Endothelial cell of umbilical vein (primary cell): ENCODE results near the gene VPS37D. TPM values are rescaled to one million over a fixed set of nuclear protein-coding genes. Genes with fewer than 3 reads are reported as not detected.

Source experiments
- BruUV-seq: library from RNA; stranded (reverse); fragments of 400-500 nt; replicated peaks from 2 replicates; lab custom pipeline; 2021; lab: Mats Ljungman, UMichigan
- CTCF ChIA-PET: fragments of 300-600, 350-600 bp; sonication (Branson Sonifier 250); formaldehyde crosslinking; loops from one replicate; lab custom pipeline; 2021; ENCODE audit warnings: antibody characterized with exemption, inconsistent platforms; lab: Charles Lee
- POLR2A ChIA-PET: fragments of 300-600, 350-600 bp; sonication (Branson Sonifier 250); formaldehyde crosslinking; loops from one replicate; lab custom pipeline; 2021; ENCODE audit warnings: antibody characterized with exemption, inconsistent platforms; lab: Charles Lee
- DNase-seq: peaks from one replicate; pipeline ENCODE4 v3.0.0-alpha.2; 2011; ENCODE audit warnings: low read depth, low spot score
- FAIRE-seq: peaks from 2 replicates; lab custom pipeline; 2011; peaks lifted over from hg19 to GRCh38; lab: Jason Lieb, UNC
- H2AFZ ChIP-seq: 2 replicates; pipeline ENCODE4 v1.6.0; 2012; ENCODE audit warnings: low read depth, low read length, control low read depth, inconsistent platforms
- H3K27ac ChIP-seq: 2 replicates; pipeline ENCODE4 v1.5.1; 2011; ENCODE audit warnings: low read depth, mild to moderate bottlenecking, control low read depth, low read length, moderate library complexity; ENCODE audit not compliant: insufficient read depth
- H3K27me3 ChIP-seq, 2 experiments: 2 replicates each; pipeline versions ENCODE4 v1.6.0 to v1.6.1; 2011; ENCODE audit warnings: low read length in 2 of 2, mixed read lengths in 1 of 2; ENCODE audit not compliant: control insufficient read depth in 2 of 2, insufficient read depth in 2 of 2
- H3K36me3 ChIP-seq, 2 experiments: 2 replicates in 1 of 2; 3 replicates in 1 of 2; pipeline ENCODE4 v1.5.1; 2011; ENCODE audit warnings: low read length in 2 of 2, mild to moderate bottlenecking in 1 of 2, moderate library complexity in 1 of 2; ENCODE audit not compliant: control insufficient read depth in 2 of 2, insufficient read depth in 2 of 2; ENCODE audit errors: extremely low read depth in 1 of 2
- H3K4me1 ChIP-seq: 3 replicates; pipeline ENCODE4 v1.5.1; 2011; ENCODE audit warnings: mild to moderate bottlenecking, low read length; ENCODE audit not compliant: control insufficient read depth, insufficient read depth; ENCODE audit errors: extremely low read depth
- H3K4me2 ChIP-seq: 2 replicates; pipeline ENCODE4 v1.6.1; 2011; ENCODE audit warnings: low read length, control low read depth, mixed read lengths; ENCODE audit not compliant: insufficient read depth
- H3K4me3 ChIP-seq, 3 experiments: fragments of 200-600 bp in 1 of 3; sonication (generic), shearing (Covaris generic) in 1 of 3; replicated peaks in 1 of 3; 2 replicates each; pipeline ENCODE4 v1.5.1; 2011 to 2016; ENCODE audit warnings: control low read depth in 3 of 3, low read length in 3 of 3, mild to moderate bottlenecking in 2 of 3, inconsistent platforms in 1 of 3, low read depth in 1 of 3, moderate library complexity in 1 of 3; ENCODE audit not compliant: insufficient read depth in 1 of 3
- H3K79me2 ChIP-seq: 2 replicates; pipeline ENCODE4 v1.6.0; 2012; ENCODE audit warnings: low read length, inconsistent platforms; ENCODE audit not compliant: control insufficient read depth, insufficient read depth
- H3K9ac ChIP-seq: replicated peaks from 2 replicates; pipeline ENCODE3; 2011; ENCODE audit warnings: low read length, control low read depth; ENCODE audit not compliant: insufficient read depth; ENCODE audit errors: extremely low read depth
- H3K9me1 ChIP-seq: replicated peaks from 3 replicates; pipeline ENCODE4 v1.6.0; 2011; ENCODE audit warnings: mild to moderate bottlenecking, low read length; ENCODE audit not compliant: control insufficient read depth, insufficient read depth; ENCODE audit errors: extremely low read depth
- H3K9me3 ChIP-seq: replicated peaks from 2 replicates; pipeline ENCODE4 v1.5.1; 2012; ENCODE audit warnings: low read length, inconsistent platforms; ENCODE audit not compliant: control insufficient read depth, insufficient read depth
- H4K20me1 ChIP-seq: replicated peaks from 2 replicates; pipeline ENCODE3; 2011; ENCODE audit warnings: mild to moderate bottlenecking, low read length; ENCODE audit not compliant: control insufficient read depth, insufficient read depth; ENCODE audit errors: extremely low read depth
- EZH2 ChIP-seq: IDR thresholded peaks from 2 replicates; pipeline ENCODE4 v1.6.1; 2012; ENCODE audit warnings: borderline replicate concordance, low read depth, mild to moderate bottlenecking, moderate library complexity, low read length, inconsistent platforms; ENCODE audit not compliant: severe bottlenecking
- FOS ChIP-seq: IDR thresholded peaks from 2 replicates; pipeline ENCODE4 v1.6.1; 2011; ENCODE audit warnings: mild to moderate bottlenecking, low read length, moderate library complexity, borderline replicate concordance; ENCODE audit not compliant: insufficient read depth
- GATA2 ChIP-seq: IDR thresholded peaks from 2 replicates; pipeline ENCODE4 v1.7.0; 2011; ENCODE audit warnings: low read depth, mild to moderate bottlenecking, moderate library complexity, mixed read lengths, low read length; ENCODE audit not compliant: insufficient read length, insufficient read depth
- JUN ChIP-seq: IDR thresholded peaks from 2 replicates; pipeline ENCODE4 v1.6.1; 2011; ENCODE audit warnings: borderline replicate concordance, low read depth; ENCODE audit not compliant: insufficient read length, insufficient read depth
- MYC ChIP-seq: IDR thresholded peaks from one replicate; pipeline ENCODE4 v1.6.1; 2011; ENCODE audit warnings: mild to moderate bottlenecking, low read depth, low read length
- POLR2A ChIP-seq: IDR thresholded peaks from 2 replicates; pipeline ENCODE4 v1.6.1; 2012; ENCODE audit warnings: low read depth, mild to moderate bottlenecking, control low read depth, low read length
- POLR2AphosphoS5 ChIP-seq: IDR thresholded peaks from 2 replicates; pipeline ENCODE4 v1.6.1; 2012; ENCODE audit warnings: low read depth, mild to moderate bottlenecking, control low read depth, low read length, moderate library complexity; ENCODE audit not compliant: insufficient read depth
- dilution Hi-C: fragments of 300-500 bp; cut with MboI; formaldehyde crosslinking; loops from one replicate; pipeline ENCODE4 v1.15.0; 2019; ENCODE audit warnings: low sequenced_read_pairs; ENCODE audit not compliant: extremely low pct_ligation_motif_present
- intact Hi-C: fragments of 100-400 bp; cut with micrococcal nuclease; formaldehyde crosslinking; loops from one replicate; pipeline ENCODE4 v1.10.0; 2022
- polyA plus RNA-seq, 4 experiments: library from polyadenylated mRNA; depleted of rRNA in 3 of 4; stranded (reverse) in 3 of 4; unstranded in 1 of 4; fragments of >200 nt; gene quantifications; 2 replicates each; pipeline versions ENCODE4 v1.2.1 to v1.2.3, GENCODE V29; 2011 to 2012; ENCODE audit warnings: missing spikeins in 1 of 4
- total RNA-seq: library from RNA; stranded (reverse); gene quantifications from 2 replicates; pipeline ENCODE4 v1.2.3, GENCODE V29; 2021
- TF ChIP-seq, protein P1 (sequence below), 2 donors: IDR thresholded peaks; 1 replicate in 1 of 2; 2 replicates in 1 of 2; pipeline ENCODE4 v1.5.1; 2011; ENCODE audit warnings: low read length in 2 of 2, mild to moderate bottlenecking in 2 of 2, moderate library complexity in 2 of 2, control low read depth in 1 of 2, inconsistent platforms in 1 of 2, low read depth in 1 of 2; ENCODE audit not compliant: insufficient read depth in 1 of 2; ENCODE audit errors: extremely low read depth in 1 of 2
- TF ChIP-seq, protein P2 (sequence below): IDR thresholded peaks from 2 replicates; pipeline ENCODE4 v1.6.1; 2011; ENCODE audit not compliant: insufficient read depth, insufficient read length

VPS37D gene
- total and polyA plus RNA-seq, 2 donors (not counting 3 experiments of a cell fraction or from before 2014, with no cell fraction given), result 2.0 to 2.1 TPM

DNA sequence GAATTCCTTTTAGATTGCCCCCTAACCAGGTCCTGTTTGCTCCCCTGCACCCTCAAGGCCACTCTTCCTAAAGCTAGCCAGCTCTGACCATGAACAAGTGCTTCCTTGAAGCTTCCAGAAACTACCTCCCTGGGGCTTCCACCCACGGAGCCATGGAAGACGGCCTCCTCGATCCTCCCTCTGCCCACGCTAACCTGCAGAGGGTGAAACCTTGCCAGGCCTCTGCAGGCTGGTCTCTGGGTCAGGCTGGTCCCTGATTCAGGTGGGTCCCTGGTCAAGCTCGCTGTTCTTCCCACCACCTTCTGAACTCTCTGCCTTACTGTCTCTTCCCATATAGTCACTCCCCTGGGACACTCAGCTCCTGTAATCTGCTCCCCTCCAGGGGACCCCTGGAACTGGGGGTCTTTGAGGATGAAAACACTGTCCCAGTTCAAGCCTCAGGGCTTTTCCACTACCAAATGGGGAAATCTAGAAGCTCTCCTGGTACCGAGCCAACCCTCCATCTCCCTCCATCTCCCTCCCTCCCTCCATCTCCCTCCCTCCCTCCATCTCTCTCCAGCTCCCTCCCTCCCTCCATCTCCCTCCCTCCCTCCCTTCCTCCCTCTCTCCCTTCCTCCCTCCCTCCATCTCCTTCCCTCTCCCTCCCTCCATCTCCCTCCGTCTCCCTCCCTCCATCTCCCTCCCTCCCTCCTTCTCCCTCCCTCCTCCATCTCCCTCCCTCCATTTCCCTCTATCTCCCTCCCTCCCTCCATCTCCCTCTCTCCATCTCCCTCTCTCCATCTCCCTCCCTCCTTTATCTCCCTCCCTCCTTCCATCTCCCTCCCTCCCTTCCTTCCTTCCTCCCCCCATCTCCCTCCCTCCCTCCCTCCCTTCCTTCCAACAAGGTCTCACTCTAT is 46.2 kb upstream of the VPS37D start:
- Histone ChIP-seq H3K9ac (no peak overlapping the region), H3K9me1 (no peaks in the 10 kb centered on the region), H3K27ac (no peak overlapping the region), H2AFZ (no peak overlapping the region), H3K79me2 (no peaks in the 10 kb centered on the region), H4K20me1 (no peaks in the 10 kb centered on the region), H3K27me3 (peaks cover 22 to 25% of the 10 kb centered on the region in 2 experiments), H3K9me3 (no peaks in the 10 kb centered on the region), H3K4me2 (no peak overlapping the region), H3K36me3 (no peaks in the 10 kb centered on the region), H3K4me3 (no peak overlapping the region), H3K4me1 (peaks cover 3% of the 10 kb centered on the region)
- no peak for FAIRE-seq
- no peak for DNase-seq
- POLR2A ChIA-PET, result no interaction called here
- BruUV-seq, result no TSS peak
- TF ChIP-seq GATA2 (no peak), POLR2A (no peak), JUN (no peak), EZH2 (no peak), MYC (no peak), FOS (no peak), POLR2AphosphoS5 (no peak)
- TF ChIP-seq, protein P1, sequence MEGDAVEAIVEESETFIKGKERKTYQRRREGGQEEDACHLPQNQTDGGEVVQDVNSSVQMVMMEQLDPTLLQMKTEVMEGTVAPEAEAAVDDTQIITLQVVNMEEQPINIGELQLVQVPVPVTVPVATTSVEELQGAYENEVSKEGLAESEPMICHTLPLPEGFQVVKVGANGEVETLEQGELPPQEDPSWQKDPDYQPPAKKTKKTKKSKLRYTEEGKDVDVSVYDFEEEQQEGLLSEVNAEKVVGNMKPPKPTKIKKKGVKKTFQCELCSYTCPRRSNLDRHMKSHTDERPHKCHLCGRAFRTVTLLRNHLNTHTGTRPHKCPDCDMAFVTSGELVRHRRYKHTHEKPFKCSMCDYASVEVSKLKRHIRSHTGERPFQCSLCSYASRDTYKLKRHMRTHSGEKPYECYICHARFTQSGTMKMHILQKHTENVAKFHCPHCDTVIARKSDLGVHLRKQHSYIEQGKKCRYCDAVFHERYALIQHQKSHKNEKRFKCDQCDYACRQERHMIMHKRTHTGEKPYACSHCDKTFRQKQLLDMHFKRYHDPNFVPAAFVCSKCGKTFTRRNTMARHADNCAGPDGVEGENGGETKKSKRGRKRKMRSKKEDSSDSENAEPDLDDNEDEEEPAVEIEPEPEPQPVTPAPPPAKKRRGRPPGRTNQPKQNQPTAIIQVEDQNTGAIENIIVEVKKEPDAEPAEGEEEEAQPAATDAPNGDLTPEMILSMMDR (IDR thresholded peaks at IDR 0.05; ENCODE audit: extremely low read depth in 1 of 2, insufficient read depth in 1 of 2, low read depth in 1 of 2, low read length in 2 of 2), result no peak
- TF ChIP-seq, protein P2, sequence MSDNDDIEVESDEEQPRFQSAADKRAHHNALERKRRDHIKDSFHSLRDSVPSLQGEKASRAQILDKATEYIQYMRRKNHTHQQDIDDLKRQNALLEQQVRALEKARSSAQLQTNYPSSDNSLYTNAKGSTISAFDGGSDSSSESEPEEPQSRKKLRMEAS, result no peak
- dilution Hi-C loops (no loop called here), intact Hi-C loops (no loop called here)
- CTCF ChIA-PET, result interaction anchor here (1.0 to 2.6 kb wide), 5 partner anchors 8 to 104 kb away, joined by 3 to 22 read pairs (median 7); no protein-coding TSS in a partner anchor
